HG02970 (cell line): Measurements from ENCODE around the gene WDR27.
"Not testable (repeated sequence)": the region's sequence is repeated elsewhere in the genome, so short reads cannot be mapped to it uniquely, and the experiment has no call there.

Source experiments
- ATAC-seq: cut with Tn5 transposase; IDR thresholded peaks from one replicate; pipeline ENCODE4 v1.9.1; 2021; ENCODE audit warnings: mild to moderate bottlenecking, moderate library complexity, moderate number of reproducible peaks; ENCODE audit not compliant: unreplicated experiment, low FRiP score

The WDR27 gene

DNA sequence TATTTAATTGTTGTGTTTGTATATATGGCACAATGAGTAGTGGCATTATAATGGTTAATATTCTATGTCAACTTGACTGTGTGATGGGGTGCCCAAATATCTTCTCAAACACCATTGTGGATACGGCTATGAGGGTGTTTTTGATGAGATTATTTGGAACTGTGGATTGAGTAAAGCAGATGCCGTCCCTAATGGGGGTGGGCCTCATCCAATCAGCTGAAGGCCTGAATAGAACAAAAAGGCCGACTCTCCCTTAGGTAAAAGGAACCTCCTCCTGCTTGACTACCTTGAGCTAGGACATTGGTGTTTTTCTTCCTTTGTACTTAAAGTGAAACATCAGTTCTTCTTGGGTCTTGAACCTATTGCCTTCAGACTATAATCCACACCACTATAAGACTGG is 207.8 kb downstream of the WDR27 start:
- no peak for ATAC-seq

DNA sequence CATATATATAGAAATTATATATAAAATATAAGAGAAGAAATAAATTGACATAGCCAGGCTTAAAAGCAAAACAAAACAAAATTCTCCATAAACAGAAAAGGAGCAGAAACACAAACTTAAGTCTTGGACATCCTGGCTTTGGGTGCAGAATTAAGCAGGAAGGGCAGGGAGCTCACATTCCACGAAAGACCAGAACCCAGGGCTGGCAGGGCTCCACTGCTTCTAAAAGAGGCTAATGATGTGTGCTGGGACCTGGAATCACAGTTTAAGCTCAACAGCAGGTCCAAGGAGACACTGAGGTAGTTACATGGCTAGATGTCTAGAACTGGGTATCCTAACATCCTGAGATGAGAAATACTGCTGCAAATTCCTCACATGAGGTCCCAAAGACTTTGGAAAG is 210.3 kb downstream of the WDR27 start:
- ATAC-seq: no peak

DNA sequence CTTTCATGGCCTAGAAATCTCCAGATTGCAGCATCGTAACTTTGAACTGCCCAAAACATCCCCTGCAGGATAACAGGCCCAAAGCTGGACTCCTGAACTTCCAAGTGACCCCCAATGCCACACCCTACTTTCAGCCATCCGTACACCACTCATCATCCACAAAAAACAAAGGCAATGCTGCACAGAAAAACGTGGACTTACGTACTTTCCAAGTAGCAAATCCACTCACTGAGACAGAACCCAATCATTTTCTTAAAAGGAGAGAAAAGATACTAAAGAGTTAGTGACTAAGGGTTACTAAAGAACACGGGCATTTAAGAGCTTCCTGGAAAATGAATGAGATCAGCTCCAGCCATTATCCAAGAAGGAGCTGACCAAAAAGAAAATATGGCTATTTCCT is 211.0 kb downstream of the WDR27 start:
- no peak for ATAC-seq

DNA sequence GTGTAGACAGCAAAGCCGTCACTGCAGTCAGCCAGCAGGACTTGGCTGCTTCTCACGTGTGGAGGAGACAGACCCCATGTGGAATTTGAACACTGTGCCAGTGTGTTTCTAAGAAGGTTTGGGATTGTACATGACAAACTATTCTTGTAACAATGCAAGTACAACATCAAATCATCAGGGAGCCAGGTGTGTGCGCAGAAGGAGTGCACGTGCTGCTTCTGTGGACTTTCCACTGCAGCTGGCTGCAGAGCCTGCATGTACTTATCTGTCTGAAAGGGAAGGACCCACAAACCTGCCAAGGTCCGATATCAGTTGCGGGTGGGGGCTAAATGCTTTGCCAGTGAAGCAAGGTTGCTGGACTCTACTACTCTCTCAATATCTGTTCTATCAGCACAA is 211.6 kb downstream of the WDR27 start:
- no peak for ATAC-seq

DNA sequence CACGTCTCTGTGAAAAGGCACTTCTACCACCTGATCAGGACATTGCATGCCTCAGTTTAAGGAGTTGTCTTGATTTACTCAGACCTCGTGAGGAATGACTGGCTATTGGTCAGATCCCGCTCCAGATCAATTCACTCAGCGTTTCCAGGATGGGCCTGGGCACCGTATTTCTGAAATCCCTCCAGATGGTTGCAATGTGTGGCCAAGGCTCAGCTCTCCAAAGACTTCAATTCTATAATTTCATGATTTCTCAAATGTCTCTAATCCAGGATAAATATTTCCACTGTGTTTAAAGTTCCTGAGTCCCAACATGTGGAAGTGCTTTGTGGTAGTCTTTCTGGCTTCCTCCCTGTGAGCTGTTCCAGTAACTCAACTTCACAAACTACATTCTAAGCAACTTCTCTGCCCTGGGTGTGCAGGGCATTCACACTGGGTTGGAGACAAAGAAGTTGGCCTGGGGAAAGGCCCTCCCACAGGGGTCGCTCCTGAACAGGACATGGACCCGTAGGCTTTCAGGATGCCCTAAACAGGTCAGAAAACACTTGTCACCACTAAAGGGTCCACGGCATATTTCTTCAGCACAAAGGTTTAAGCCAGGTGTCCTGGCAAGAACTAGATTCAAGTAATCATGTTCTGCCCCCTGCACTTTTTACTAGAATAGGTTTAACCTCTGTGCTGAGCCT is 212.1 kb downstream of the WDR27 start:
- no peak for ATAC-seq

DNA sequence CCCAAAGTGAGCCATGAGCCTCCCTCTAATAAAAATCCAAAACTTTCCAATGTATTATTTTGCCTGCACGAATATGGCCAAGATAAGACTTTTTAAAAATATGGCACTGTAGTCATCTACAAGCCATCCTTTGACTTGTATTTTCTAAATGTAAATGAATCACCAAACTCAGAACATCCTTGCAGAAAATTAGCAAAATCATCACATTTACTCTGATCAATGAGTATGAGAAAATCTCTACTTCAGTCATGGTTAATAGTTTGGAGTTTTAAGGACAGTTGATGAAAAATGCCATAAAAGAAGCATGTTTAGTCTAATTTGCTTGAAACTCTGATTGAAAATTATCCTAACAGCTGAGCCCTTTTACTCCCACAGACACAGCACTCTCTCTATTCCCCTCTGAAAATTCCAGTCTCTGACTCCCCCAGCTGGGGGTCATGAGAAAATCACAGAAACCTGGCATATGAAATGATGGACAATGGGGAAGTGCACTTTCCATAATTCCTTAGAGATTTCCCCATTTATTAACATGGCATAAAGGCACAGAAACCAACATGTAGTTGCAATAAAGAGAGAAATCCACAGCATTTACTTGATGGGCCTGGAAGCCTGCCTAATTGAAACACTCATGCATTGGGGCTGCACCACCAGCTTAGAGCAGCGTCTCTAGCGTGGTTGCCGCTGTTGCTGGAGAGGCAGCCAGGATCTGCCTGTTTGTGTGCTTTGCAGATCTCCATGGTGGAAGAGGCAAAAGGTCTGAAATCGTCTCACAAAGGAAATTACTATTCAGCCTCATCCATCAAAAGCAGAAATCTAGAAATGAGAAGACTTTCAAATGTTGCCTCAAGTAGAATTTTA is 214.0 kb downstream of the WDR27 start:
- no peak for ATAC-seq

DNA sequence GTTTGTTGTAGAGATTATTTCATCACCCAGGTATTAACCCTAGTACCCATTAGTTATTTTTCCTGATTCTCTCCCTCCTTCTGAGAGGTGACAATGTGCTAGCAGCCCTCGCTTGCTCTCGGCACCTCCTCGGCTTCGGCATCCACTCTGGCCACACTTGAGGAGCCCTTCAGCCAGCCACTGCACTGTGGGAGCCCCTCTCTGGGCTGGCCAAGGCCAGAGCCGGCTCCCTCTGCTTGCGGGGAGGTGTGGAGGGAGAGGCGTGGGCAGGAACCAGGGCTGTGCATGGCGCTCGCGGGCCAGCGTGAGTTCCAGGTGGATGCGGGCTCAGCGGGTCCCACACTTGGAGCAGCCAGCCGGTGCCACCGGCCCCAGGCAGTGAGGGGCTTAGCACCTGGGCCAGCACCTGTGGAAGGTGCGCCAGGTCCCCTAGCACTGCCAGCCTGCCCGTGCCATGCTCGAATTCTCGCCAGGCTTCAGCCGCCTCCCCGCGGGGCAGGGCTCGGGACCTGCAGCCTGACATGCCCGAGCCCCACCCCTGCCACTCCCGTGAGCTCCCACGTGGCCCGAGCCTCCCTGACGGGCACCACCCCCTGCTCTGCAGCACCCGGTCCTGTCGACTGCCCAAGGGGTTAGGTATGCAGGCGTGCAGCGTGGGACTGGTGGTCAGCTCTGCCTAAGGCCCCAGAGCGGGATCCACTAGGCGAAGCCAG is 221.9 kb downstream of the WDR27 start:
- no peak for ATAC-seq

DNA sequence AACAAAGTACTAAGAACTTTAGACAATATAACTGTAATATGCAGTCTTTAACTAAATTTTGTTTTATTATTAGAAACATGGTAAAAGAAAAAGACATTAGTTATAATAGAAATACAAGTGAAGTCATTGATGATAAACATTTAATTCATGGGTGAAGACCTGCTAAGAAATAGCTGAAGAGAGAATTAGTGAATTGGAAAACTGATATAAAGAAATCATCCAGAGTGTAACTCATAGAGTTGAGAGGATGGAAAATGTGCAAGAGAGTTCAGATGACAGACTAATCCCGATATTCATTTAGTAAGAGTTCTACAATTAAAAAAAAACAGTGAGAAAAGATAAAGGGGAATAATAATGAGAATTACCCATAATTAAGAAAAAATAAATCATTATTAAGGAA is 227.5 kb downstream of the WDR27 start:
- ATAC-seq: no peak

DNA sequence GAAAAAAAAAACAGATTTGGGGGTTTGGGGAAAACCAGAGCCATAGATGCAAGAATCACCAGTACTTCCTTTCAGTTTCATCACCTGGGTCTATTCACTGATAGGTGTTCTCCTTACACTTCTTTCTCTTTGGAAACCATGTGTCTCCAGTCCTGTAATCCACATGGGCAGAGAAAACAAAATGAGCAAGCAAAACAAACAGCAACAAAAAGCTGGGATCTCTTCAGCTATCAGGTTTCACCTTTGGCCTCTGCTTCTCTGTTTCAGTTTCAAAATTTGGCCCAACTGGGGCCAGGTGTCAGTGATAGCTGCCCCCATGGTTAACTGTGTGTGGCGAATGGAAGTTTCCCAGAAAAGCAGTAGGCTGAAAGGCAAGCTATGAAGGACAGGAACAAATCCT is 228.2 kb downstream of the WDR27 start:
- ATAC-seq: no peak

DNA sequence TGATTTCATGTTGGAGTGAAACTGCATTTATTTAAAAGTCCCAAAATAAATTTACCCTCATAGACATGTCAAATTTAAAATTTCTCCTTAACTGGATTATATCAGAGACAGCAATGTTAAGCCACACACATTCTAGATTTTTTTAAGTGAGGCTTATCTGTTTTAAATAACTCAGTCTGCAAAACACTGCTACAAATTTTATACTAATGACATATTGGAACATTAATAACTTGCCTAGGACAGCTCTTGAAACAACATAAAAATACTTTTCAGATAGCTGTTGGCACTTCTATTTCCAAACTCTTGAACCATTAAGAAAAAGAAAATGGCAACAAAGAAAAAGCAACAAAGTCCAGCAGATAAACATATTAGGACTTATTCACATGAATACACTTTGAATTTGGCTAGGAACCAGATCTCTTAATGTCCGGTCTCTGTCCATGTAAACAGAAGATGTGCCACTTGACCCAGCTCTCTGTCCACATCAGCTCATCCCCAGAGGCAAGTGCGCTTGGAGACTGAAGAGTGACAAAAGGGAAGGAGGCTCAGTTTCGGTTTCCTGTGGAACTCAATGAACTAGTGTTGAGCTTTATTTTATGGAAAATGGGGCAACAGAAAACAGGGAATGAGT is 228.9 kb downstream of the WDR27 start:
- no peak for ATAC-seq

DNA sequence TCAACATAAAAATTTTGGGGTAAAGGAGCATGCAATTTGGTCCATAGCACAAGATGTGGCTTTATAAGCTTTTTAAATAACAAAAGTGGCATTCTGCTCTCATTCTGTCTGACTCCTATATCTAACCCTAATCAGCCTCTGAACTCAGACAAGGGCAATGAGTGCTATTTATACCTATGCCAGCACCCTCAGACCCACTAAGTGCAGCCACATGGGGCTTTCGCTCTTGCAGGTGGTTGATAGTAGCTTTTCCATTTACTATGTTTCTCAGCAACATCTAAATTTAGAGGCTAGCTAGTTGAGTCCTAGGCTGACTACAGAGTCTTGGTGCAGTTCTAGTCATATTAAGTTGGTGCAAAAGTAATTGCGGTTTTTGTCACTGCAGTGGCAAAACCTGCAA is 231.0 kb downstream of the WDR27 start:
- ATAC-seq: no peak

DNA sequence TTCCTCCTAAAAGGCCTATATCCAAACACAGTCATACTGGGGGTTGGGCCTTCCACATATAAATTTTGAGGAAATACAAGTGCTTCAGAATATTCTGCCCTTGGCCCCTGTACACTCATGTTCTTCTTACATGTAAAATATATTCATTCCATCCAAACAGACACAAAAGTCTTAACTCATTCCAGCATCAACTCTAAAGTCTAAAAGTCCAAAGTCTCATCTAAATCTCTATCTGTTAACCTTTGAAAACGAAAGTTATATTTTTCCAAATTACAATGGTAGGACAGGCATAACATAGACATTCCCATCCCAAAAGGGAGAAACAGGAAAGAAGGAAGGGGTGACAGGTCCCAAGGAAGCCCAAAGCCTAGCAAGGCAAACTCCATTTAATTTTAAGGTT is 232.8 kb downstream of the WDR27 start:
- ATAC-seq: no peak

DNA sequence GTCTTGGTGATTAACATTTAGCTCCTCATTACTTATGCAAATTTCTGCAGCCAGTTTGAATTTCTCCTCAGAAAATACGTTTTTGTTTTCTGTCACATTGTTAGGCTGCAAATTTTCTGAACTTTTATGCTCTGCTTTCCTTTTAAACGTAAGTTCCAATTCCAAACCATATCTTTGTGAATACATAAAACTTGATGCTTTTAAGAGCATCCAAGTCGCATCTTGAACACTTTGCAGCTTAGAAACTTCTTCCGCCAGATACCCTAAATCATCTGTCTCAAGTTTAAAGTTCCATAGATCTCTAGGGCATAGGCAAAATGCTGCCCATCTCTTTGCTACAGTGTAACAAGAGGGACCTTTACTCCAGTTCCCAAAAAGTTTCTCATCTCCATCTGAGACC is 234.1 kb downstream of the WDR27 start:
- not testable (repeated sequence) for ATAC-seq

DNA sequence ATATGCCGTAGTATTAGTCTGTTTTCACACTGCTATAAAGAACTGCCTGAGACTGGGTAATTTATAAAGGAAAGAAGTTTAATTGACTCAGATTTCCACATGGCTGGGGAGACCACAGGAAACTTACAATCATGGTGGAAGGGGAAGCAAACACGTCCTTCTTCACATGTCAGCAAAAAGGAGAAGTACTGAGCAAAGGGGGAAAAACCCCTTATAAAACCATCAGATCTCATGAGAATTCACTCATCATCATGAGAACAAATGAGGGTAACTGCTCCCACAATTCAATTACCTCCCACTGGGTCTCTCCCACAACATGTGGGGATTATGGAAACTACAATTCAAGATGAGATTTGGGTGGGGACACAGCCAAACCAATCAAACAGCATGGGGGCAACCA is 235.6 kb downstream of the WDR27 start:
- ATAC-seq: not testable (repeated sequence)

DNA sequence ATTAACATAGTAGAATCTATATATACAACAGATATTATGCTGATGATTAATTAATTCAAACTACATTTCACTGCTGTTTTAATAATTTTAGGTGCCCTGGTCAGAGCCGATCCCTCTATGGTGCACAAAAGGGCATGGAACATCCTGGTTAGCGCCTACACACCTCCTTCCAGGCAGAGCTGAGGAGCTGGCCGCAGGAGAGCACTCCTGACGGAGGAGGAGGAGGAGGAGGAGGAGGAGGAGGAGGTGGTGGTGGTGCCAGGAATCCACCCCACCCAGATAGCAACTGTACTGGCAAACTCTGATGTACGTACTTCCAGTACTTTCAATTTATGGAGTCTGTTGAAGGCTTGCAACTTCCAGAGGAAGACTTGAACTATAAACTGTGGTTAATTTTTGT is 244.1 kb downstream of the WDR27 start:
- ATAC-seq: no peak

DNA sequence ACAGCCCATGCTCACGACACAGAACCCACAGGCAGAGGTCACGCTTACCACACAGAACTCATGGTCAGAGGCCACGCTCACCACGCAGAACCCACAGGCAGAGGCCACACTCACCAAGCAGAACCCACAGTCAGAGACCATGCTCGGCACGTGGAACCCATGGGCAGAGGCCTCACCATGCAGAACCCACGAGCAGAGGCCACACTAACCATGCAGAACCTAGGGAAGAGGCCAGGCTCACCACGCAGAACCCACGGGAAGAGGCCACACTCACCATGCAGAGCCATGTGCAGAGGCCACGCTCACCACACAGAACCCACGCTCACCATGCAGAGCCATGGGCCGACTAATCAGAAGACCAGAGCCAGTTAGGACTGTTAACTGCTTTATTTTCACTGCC is 245.0 kb downstream of the WDR27 start:
- ATAC-seq: no peak

DNA sequence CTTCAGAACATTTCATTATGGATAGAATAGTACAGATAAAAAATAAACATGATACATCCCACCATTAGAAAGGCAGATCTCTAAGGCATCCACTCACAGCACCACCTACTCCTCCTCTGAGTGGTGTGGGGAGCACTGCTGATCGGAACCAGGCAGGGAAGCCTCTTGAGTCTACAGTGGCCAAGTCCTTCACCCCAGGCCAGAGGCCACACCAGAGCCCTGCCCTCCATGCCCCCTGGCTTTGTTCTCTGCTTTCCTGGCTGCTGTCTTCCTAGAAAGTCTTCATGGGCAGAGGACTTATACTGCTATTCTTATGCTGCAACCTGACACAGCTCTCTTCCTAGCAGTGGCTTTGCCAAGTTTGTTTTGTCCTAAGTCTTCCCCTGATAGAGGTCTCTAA is 246.4 kb downstream of the WDR27 start:
- ATAC-seq: no peak

DNA sequence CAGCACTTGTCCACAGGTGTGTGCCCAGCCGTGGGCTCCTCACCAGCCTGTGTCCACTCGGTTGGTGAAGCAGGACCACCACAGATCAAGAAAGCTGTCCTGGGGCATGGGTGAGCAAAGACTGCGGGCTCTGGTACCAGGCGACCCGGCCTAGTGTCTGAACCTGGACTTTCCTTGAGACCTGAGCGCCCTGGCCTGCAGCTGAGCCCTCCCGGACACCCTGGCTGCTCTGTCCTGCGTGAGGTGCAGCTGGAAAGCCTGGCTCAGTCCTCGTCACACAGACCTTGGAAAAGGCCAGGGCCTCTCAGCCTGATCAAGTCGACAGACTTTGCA is 247.0 kb downstream of the WDR27 start:
- no peak for ATAC-seq

DNA sequence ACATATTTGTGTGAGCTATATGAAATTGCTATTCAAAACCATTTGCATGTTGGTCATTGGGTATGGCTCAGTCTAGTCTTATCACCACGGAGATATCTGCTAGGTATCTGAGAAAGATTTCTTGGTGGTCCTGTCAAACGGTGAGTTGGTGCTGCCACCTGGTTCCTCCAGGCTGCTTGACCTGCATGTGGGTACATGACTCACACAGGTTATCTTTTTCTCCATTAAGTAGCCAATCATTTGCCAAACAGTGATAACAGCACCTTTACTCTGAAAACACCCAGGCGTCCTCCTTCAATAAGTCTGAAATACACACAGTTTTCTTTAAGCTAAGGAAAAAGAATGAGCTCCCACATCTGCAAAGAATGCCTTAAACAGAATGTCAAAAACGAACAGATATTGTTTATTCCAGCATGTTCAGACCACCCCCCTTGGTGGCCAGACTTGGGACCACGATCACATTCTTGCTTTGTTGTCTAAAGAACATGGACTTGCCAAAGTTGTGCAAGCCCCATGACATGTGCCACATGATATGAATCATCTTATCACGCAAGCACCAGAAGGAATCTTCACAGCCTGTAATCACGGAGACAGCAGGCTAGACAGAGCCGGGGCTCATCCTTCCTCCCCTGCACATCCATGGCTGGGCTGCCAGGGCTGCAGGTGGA is 247.5 kb downstream of the WDR27 start:
- no peak for ATAC-seq

DNA sequence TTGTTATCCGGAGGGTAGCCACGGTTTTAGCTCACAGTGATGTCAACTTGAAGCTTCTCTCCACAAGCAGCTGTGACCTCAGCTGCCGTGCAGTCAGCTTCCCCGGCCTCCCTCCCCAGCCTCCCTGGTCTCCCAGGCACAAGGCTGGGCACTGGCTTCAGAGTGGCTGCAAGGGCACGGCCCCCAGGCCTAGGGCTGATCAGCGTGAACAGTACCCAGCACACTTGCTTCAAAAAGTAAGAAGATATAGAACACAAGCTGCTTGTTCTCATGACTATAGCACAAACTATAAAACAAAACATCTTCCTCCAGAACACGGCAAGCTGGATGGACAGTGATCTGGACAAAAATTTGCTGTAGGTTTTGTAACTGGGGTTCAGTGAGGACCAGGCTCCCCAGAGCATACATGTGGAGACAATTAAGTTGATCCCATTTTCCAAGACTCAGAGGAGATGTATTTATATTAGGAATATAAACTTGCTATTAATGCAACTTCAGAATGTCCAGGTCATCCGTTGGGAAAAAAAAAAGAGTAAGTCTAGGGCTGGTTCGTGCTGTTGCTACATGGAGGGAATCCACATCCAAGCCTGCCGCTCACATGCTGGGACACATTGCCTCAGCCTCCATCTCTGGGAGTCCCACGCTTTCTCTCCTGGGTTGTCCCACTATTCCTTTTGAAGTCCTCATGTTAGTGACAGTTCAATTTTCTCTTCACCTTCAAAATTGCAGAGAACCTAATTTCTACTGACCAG is 248.8 kb downstream of the WDR27 start:
- no peak for ATAC-seq
